A549 (cell line): ENCODE results near the gene TRAPPC2L.

Source experiments
- CTCF ChIP-seq: fragments of >200 bp; sonication (Bioruptor Twin); formaldehyde crosslinking; IDR thresholded peaks from 3 replicates; pipeline ENCODE4 v1.5.1; 2016
- EP300 ChIP-seq, 2 experiments: fragments of >200 bp; sonication (Bioruptor Twin); formaldehyde crosslinking; IDR thresholded peaks; 2 replicates in 1 of 2; 3 replicates in 1 of 2; pipeline ENCODE4 v1.6.1; 2016 to 2017
- ESRRA ChIP-seq: fragments of 150-350 bp; IDR thresholded peaks from 2 replicates; pipeline ENCODE4 v1.6.1; 2014; ENCODE audit warnings: mild to moderate bottlenecking, low read length, borderline replicate concordance
- FOSL2 ChIP-seq, 2 experiments: fragments of 450-650 bp in 1 of 2; fragments of >200 bp in 1 of 2; sonication (Bioruptor Twin) in 1 of 2; formaldehyde crosslinking; IDR thresholded peaks; 2 replicates each; pipeline versions ENCODE4 v1.5.0 to v1.6.1; 2016 to 2020; ENCODE audit warnings: mild to moderate bottlenecking in 1 of 2, moderate library complexity in 1 of 2
- POLR2A ChIP-seq: IDR thresholded peaks from 2 replicates; pipeline ENCODE4 v1.6.1; 2012; ENCODE audit warnings: mild to moderate bottlenecking, low read length
- REST ChIP-seq: fragments of 200-600 bp; sonication (generic); IDR thresholded peaks from 2 replicates; pipeline ENCODE4 v1.6.1; 2016; ENCODE audit warnings: antibody characterized with exemption, mild to moderate bottlenecking, moderate library complexity
- RFX5 ChIP-seq: fragments of 450-650 bp; IDR thresholded peaks from 2 replicates; pipeline ENCODE4 v1.7.1; 2014; ENCODE audit warnings: antibody characterized with exemption, mild to moderate bottlenecking, moderate library complexity
- USF2 ChIP-seq: fragments of 450-650 bp; IDR thresholded peaks from 2 replicates; pipeline ENCODE4 v1.6.1; 2014; ENCODE audit warnings: antibody characterized with exemption

- TF ChIP-seq RFX5 (no peak), CTCF (no peak), EP300 (IDR thresholded peaks at IDR 0.05) (no peak), REST (no peak), FOSL2 (IDR thresholded peaks at IDR 0.05) (no peak), FOSL2 (CRISPR knock-in tag; IDR thresholded peaks at IDR 0.05) (no peak), ESRRA (no peak), POLR2A (no peak), USF2 (no peak)
Observed at GRCh38 chr16:88903267-88903666, 46.3 kb downstream of the TRAPPC2L start.
